ENCODE measurements around the gene PGD.
"Not testable (repeated sequence)": the region's sequence is repeated elsewhere in the genome, so short reads cannot be mapped to it uniquely, and the experiment has no call there.

The PGD gene

GRCh38 chr1:10433790-10434189 lies 34.9 kb downstream of the PGD start:
- in situ Hi-C loops (cut with MboI; ENCODE audit: low sequenced_read_pairs): no loop called here

- in situ Hi-C loops (cut with MboI; ENCODE audit: low sequenced_read_pairs): no loop called here
These were observed 35.7 kb downstream of the PGD start for GRCh38 chr1:10434590-10434989.

GRCh38 chr1:10437052-10437451 lies 38.2 kb downstream of the PGD start:
- in situ Hi-C loops (cut with MboI; ENCODE audit: low sequenced_read_pairs): no loop called here

- in situ Hi-C loops (cut with MboI; ENCODE audit: low sequenced_read_pairs): no loop called here
These were observed 39.9 kb downstream of the PGD start for GRCh38 chr1:10438677-10439163.

GRCh38 chr1:10440305-10440704 lies 41.4 kb downstream of the PGD start:
- in situ Hi-C loops (cut with MboI; ENCODE audit: low sequenced_read_pairs): no loop called here

GRCh38 chr1:10440794-10441193 lies 41.9 kb downstream of the PGD start:
- in situ Hi-C loops (cut with MboI; ENCODE audit: low sequenced_read_pairs): no loop called here

GRCh38 chr1:10444248-10444647 lies 45.4 kb downstream of the PGD start:
- in situ Hi-C loops (cut with MboI; ENCODE audit: low sequenced_read_pairs): no loop called here

GRCh38 chr1:10444795-10445397 lies 46.0 kb downstream of the PGD start:
- in situ Hi-C loops (cut with MboI; ENCODE audit: low sequenced_read_pairs): no loop called here

- in situ Hi-C loops (cut with MboI; ENCODE audit: low sequenced_read_pairs): no loop called here
These were observed 48.0 kb downstream of the PGD start for GRCh38 chr1:10446790-10447422.

- in situ Hi-C loops (cut with MboI; ENCODE audit: low sequenced_read_pairs): no loop called here
These were observed 50.9 kb downstream of the PGD start, which contains the start of gene CORT for GRCh38 chr1:10449751-10450150. Gene CORT (plus strand): TSS chr1:10450031. CDS start chr1:10450224, 193 bp downstream.

- in situ Hi-C loops (cut with MboI; ENCODE audit: low sequenced_read_pairs): no loop called here
These were observed 51.4 kb downstream of the PGD start for GRCh38 chr1:10450156-10450814.

GRCh38 chr1:10450836-10451235 lies 52.0 kb downstream of the PGD start:
- in situ Hi-C loops (cut with MboI; ENCODE audit: low sequenced_read_pairs): no loop called here

- in situ Hi-C loops (cut with MboI; ENCODE audit: low sequenced_read_pairs): no loop called here
These were observed 52.4 kb downstream of the PGD start for GRCh38 chr1:10451287-10451686.

GRCh38 chr1:10456048-10456447 lies 57.2 kb downstream of the PGD start:
- in situ Hi-C loops (cut with MboI; ENCODE audit: low sequenced_read_pairs): no loop called here

GRCh38 chr1:10456661-10457060 lies 57.8 kb downstream of the PGD start:
- in situ Hi-C loops (cut with MboI; ENCODE audit: low sequenced_read_pairs): no loop called here

- in situ Hi-C loops (cut with MboI; ENCODE audit: low sequenced_read_pairs): not testable (repeated sequence)
These were observed 58.6 kb downstream of the PGD start for GRCh38 chr1:10457462-10457861.

GRCh38 chr1:10457875-10458274 lies 59.0 kb downstream of the PGD start:
- in situ Hi-C loops (cut with MboI; ENCODE audit: low sequenced_read_pairs): no loop called here

- in situ Hi-C loops (cut with MboI; ENCODE audit: low sequenced_read_pairs): no loop called here
These were observed 60.3 kb downstream of the PGD start for GRCh38 chr1:10459184-10459583.

- in situ Hi-C loops (cut with MboI; ENCODE audit: low sequenced_read_pairs): no loop called here
These were observed 68.2 kb downstream of the PGD start for GRCh38 chr1:10467078-10467477.

- in situ Hi-C loops (cut with MboI; ENCODE audit: low sequenced_read_pairs): no loop called here
These were observed 71.2 kb downstream of the PGD start for GRCh38 chr1:10470043-10470442.
